GM12864 (cell line): Measurements from ENCODE around the gene KIF5A.
A peak's percentile ranks its signal among the peaks of the same experiment; 100 is the strongest.
"Not testable (repeated sequence)": the region's sequence is repeated elsewhere in the genome, so short reads cannot be mapped to it uniquely, and the experiment has no call there.

Source experiments
- DNase-seq: peaks from one replicate; pipeline ENCODE4 v3.0.0-alpha.2; 2011; ENCODE audit warnings: low read depth
- H3K4me3 ChIP-seq: 2 replicates; pipeline ENCODE4 v1.5.1; 2011; ENCODE audit warnings: mild to moderate bottlenecking, low read depth, low read length, control low read depth
- CTCF ChIP-seq: IDR thresholded peaks from 2 replicates; pipeline ENCODE4 v1.5.1; 2011; ENCODE audit warnings: low read depth, mild to moderate bottlenecking, moderate library complexity, low read length, control low read depth, inconsistent platforms; ENCODE audit errors: missing control alignments

The KIF5A gene

GRCh38 chr12:57613427-57614109 is 63.7 kb downstream of the KIF5A start:
- no peak overlapping the region for H3K4me3 ChIP-seq
- TF ChIP-seq CTCF = no peak
- no peak for DNase-seq

GRCh38 chr12:57614178-57614947 is 64.5 kb downstream of the KIF5A start:
- DNase-seq = peak; percentile 53
- TF ChIP-seq CTCF = no peak
- H3K4me3 ChIP-seq = no peak overlapping the region

GRCh38 chr12:57614948-57615500 is 65.2 kb downstream of the KIF5A start:
- H3K4me3 ChIP-seq = no peak overlapping the region
- TF ChIP-seq CTCF = no peak
- no peak for DNase-seq

GRCh38 chr12:57615637-57616036 is 65.8 kb downstream of the KIF5A start:
- TF ChIP-seq CTCF = no peak
- DNase-seq = no peak
- no peak overlapping the region for H3K4me3 ChIP-seq

GRCh38 chr12:57616383-57617101 is 66.7 kb downstream of the KIF5A start:
- DNase-seq = no peak
- H3K4me3 ChIP-seq = no peak overlapping the region
- TF ChIP-seq CTCF = no peak

GRCh38 chr12:57617942-57618341 is 68.1 kb downstream of the KIF5A start:
- DNase-seq = no peak
- TF ChIP-seq CTCF = no peak

GRCh38 chr12:57618431-57618830 is 68.6 kb downstream of the KIF5A start:
- H3K4me3 ChIP-seq, DNase-seq: not testable (repeated sequence)

More at GRCh38 chr12:57617942-57618341, 68.1 kb downstream of the KIF5A start:
- H3K4me3 ChIP-seq = no peak overlapping the region
